Right atrium auricular region (tissue), 2 donors: ENCODE results near the gene DSC1. TPM values are rescaled to one million over a fixed set of nuclear protein-coding genes. Genes with fewer than 3 reads are reported as not detected.

Experiments
- DNase-seq: peaks from one replicate; pipeline ENCODE4 v3.0.0-alpha.2; 2019; ENCODE audit warnings: low spot score
- H3K27ac ChIP-seq, 2 donors: fragments of 200-600 bp; sonication (generic); 1 replicate in 1 of 2; 2 replicates in 1 of 2; pipeline ENCODE4 v1.5.1; 2016 to 2019
- H3K27me3 ChIP-seq, 2 donors: fragments of 200-600 bp; sonication (generic); one replicate each; pipeline versions ENCODE4 v1.5.1 to v1.6.0; 2017 to 2019
- H3K36me3 ChIP-seq: fragments of 200-600 bp; sonication (generic); one replicate; pipeline ENCODE4 v1.5.1; 2016
- H3K4me1 ChIP-seq, 2 donors: fragments of 200-600 bp; sonication (generic); one replicate each; pipeline versions ENCODE4 v1.5.1 to v1.6.0; 2017 to 2019
- H3K4me3 ChIP-seq, 2 donors: fragments of 200-600 bp; sonication (generic); 1 replicate in 1 of 2; 2 replicates in 1 of 2; pipeline ENCODE4 v1.5.1; 2017 to 2019; ENCODE audit warnings: mild to moderate bottlenecking in 1 of 2, moderate library complexity in 1 of 2
- H3K9me3 ChIP-seq, 2 donors: fragments of 200-600 bp; sonication (generic); one replicate each; pipeline ENCODE4 v1.5.1; 2019
- CTCF ChIP-seq, 2 donors: fragments of 200-600 bp; sonication (generic); IDR thresholded peaks; one replicate each; pipeline ENCODE4 v1.5.1; 2019; ENCODE audit warnings: antibody characterized with exemption in 2 of 2
- total RNA-seq, 2 donors: library from RNA; depleted of rRNA; stranded (reverse); fragments of >200 nt; gene quantifications; one replicate each; pipeline ENCODE4 v1.1.0, GENCODE V29; 2016

Gene DSC1
- total RNA-seq, 2 donors from 2014 or later: 54.0 to 75.3 TPM

DNA sequence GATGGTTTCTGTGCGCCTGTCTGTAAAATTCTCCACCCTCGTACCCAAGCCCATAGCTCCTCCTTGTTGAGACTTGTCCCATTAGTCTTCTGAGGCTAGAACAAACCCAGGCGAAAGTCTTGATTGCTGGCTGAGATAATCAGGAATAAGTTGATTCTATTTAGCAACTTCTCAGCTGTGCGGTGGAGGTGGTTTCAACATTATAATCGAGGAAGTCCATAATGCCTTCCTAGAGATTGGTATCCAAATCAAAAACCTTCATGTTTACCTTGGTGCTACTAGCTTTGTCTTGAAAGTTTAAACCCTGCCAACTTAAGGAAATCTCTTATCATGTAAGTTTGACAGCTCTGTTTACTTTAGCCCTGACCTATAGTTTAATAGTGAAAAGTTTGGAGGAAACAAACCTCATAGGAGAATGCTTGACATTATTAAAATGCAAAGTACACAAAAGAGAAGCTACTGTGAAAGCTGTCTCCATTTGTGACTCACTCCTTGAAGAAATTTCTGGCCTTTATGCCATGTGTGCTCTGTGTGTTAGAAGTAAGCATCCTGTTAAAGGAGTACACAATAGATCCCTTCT lies 36.6 kb upstream of the DSC1 start:
- Histone ChIP-seq H3K4me3 (no peak overlapping the region), H3K9me3 (no peaks in the 10 kb centered on the region), H3K4me1 (no peaks in the 10 kb centered on the region), H3K27me3 (no peaks in the 10 kb centered on the region), H3K36me3 (no peaks in the 10 kb centered on the region), H3K27ac (no peak overlapping the region)
- no peak for TF ChIP-seq CTCF (IDR thresholded peaks at IDR 0.05)
- no peak for DNase-seq

DNA sequence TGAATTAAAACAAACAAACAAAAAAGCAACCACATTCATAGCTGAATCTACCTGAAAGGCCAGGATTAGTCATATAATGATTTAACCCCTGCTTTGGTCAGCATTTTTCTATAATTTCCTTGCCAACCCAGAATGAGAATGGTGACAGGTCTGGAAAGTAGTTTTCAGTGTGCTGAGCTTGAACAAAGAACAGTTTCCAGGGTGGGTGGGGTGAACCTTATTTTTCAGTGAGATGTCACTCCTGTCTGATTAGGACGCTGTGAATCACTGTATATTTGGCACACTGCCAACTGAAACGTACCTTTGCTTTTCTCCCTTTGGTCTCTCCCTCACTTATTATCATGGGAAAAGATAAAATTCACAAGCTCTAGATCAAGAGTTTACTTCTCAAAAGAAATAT lies 35.0 kb upstream of the DSC1 start:
- Histone ChIP-seq H3K9me3 (no peaks in the 10 kb centered on the region), H3K36me3 (no peaks in the 10 kb centered on the region), H3K27ac (no peak overlapping the region), H3K4me1 (no peaks in the 10 kb centered on the region), H3K4me3 (no peak overlapping the region), H3K27me3 (no peaks in the 10 kb centered on the region)
- no peak for TF ChIP-seq CTCF (IDR thresholded peaks at IDR 0.05)
- DNase-seq: no peak

- H3K4me3 ChIP-seq: no peak overlapping the region
- H3K4me1 ChIP-seq: no peaks in the 10 kb centered on the region
- no peaks in the 10 kb centered on the region for H3K36me3 ChIP-seq
- no peaks in the 10 kb centered on the region for H3K27me3 ChIP-seq
- no peak overlapping the region for H3K27ac ChIP-seq
- H3K9me3 ChIP-seq: no peaks in the 10 kb centered on the region
- TF ChIP-seq CTCF (IDR thresholded peaks at IDR 0.05): no peak
- DNase-seq: no peak
These were observed 32.4 kb upstream of the DSC1 start for GRCh38 chr18:31195063-31195462.

- no peaks in the 10 kb centered on the region for H3K9me3 ChIP-seq
- H3K27me3 ChIP-seq: no peaks in the 10 kb centered on the region
- no peak for DNase-seq
- TF ChIP-seq CTCF (IDR thresholded peaks at IDR 0.05): no peak
- no peak overlapping the region for H3K27ac ChIP-seq
- H3K36me3 ChIP-seq: no peaks in the 10 kb centered on the region
- no peaks in the 10 kb centered on the region for H3K4me1 ChIP-seq
- no peak overlapping the region for H3K4me3 ChIP-seq
These were observed 29.6 kb upstream of the DSC1 start for GRCh38 chr18:31192086-31192776.

DNA sequence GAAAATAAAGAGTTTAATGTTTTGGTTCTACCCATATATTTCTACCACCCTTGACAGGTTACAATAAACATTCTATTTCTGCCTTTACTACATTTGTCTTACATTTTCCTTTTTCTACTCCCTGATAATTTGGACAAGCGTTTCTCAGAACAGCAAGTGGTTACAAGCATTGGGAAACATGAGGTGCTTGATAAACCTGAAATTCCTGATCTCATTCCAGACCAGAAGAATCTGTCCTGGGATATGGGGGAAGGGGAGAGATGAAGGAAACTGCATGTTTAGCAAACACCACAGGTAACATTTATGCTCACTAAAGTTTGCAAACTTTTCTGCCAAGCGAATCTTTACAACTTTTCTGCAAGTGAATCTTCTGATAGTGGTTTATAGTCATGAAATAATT lies 28.3 kb upstream of the DSC1 start:
- H3K36me3 ChIP-seq: no peaks in the 10 kb centered on the region

More for the DNA sequence above, 28.3 kb upstream of the DSC1 start:
- DNase-seq: no peak
- Histone ChIP-seq H3K4me1 (no peaks in the 10 kb centered on the region), H3K4me3 (no peak overlapping the region), H3K27me3 (no peaks in the 10 kb centered on the region), H3K27ac (no peak overlapping the region), H3K9me3 (no peaks in the 10 kb centered on the region)
- no peak for TF ChIP-seq CTCF (IDR thresholded peaks at IDR 0.05)
